GM13976 (cell line): ENCODE data around the gene TADA2B.
A peak's percentile ranks its signal among the peaks of the same experiment; 100 is the strongest.
"Not testable (repeated sequence)": the region's sequence is repeated elsewhere in the genome, so short reads cannot be mapped to it uniquely, and the experiment has no call there.

ENCODE experiments used
- DNase-seq: peaks from one replicate; pipeline ENCODE4 v3.0.0; 2012; ENCODE audit warnings: low spot score
- in situ Hi-C: fragments of 300-500 bp; cut with MboI; formaldehyde crosslinking; loops from one replicate; pipeline ENCODE4 v1.12.0; 2022; ENCODE audit warnings: low sequenced_read_pairs, mixed read lengths, inconsistent platforms; ENCODE audit not compliant: unreplicated experiment
- TF ChIP-seq, protein P1 (sequence below): IDR thresholded peaks from 2 replicates; pipeline ENCODE4 v1.5.1; 2012; ENCODE audit warnings: borderline replicate concordance, mild to moderate bottlenecking; ENCODE audit not compliant: insufficient read depth; ENCODE audit errors: extremely low read depth, missing control alignments, control extremely low read depth

The TADA2B gene

DNA sequence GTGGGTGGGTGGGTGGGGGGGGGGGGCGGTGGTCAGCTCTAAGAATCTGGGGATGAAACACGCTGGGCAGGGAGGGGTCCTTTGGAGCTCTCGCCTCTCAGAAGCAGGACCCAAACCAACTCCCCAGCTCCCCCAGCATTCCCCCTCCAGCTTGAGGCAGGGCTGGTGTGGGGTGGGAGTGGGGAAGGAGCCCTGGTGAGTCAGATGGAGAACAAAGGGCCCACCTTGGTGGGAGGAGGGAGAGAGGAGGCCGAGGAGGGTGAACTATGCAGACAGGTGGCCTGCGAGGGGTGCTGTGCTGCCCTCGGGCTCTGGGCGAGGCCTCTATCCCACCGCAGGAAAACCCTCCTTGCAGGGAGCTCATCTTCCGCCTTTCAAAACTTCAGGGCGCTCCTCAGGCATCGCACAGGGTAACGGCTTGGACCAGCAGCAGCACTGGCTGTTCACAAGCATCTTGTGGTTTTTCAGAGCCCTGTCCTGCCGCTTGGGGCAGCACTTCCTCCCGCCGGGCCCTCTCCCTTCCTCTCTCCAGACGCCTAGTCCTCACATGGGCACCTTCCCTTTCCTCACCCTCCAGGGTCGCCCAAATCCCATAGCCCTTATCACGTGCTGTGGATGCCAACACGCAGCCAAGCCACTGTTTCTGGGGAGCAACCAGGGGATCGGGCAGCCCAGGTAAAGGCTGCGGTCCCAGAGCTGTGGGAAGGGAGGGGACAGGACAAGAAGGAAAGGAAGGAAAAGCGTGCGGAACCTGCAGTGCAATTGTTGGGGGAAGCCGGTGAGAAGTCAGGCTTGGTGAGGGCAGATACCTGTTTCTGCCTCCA lies 58.7 kb downstream of the TADA2B start:
- in situ Hi-C loops, result no loop called here
- DNase-seq, result peak; percentile 83
- TF ChIP-seq, protein P1, sequence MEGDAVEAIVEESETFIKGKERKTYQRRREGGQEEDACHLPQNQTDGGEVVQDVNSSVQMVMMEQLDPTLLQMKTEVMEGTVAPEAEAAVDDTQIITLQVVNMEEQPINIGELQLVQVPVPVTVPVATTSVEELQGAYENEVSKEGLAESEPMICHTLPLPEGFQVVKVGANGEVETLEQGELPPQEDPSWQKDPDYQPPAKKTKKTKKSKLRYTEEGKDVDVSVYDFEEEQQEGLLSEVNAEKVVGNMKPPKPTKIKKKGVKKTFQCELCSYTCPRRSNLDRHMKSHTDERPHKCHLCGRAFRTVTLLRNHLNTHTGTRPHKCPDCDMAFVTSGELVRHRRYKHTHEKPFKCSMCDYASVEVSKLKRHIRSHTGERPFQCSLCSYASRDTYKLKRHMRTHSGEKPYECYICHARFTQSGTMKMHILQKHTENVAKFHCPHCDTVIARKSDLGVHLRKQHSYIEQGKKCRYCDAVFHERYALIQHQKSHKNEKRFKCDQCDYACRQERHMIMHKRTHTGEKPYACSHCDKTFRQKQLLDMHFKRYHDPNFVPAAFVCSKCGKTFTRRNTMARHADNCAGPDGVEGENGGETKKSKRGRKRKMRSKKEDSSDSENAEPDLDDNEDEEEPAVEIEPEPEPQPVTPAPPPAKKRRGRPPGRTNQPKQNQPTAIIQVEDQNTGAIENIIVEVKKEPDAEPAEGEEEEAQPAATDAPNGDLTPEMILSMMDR, result peak; percentile 77

DNA sequence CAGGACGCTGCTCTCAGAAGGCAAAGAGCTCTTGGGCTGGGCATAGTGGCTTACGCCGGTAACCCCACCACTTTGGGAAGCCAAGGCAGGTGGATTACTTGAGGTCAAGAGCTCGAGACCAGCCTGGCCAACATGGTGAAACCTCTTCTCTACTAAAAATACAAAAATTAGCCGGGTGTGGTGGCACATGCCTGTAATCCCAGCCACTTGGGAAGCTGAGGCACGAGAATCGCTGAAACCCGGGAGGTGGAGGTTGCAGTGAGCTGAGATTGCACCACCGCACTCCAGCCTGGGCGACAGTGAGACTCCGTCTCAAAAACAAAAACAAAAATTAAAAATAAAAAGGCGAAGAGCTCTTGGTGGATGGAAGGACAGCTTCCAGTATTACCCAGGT lies 59.3 kb downstream of the TADA2B start:
- DNase-seq, in situ Hi-C loops: not testable (repeated sequence)

DNA sequence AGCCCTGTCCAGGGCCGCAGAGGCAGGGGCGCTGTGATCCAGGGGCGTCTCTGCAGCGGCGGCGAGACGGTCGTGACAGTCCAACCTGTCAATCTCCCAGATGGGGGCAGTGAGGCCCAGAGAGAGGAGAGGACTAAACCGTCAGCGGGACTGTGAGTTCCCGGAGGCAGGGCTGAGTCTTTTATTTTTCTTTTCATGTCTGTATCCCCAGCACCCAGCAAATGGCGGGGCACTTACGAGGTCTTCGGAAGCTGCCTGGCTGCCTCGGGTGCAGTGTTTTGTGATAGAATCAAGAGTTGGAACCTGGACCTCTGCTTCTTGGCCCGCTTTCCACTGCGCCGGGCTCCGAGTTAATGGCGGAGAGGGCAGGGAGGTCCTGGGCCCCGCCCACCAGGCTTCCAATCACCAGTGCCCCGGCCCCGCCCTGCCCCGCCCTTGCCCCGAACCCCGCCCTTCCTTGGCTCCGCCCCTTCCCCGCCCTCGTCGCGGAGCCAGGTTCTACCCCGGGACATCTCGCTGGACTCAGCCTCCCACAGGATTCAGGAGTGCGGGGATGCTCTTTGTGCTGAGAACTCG lies 59.9 kb downstream of the TADA2B start:
- in situ Hi-C loops, result no loop called here
- TF ChIP-seq, protein P1, result no peak
- DNase-seq, result peak; percentile 99

DNA sequence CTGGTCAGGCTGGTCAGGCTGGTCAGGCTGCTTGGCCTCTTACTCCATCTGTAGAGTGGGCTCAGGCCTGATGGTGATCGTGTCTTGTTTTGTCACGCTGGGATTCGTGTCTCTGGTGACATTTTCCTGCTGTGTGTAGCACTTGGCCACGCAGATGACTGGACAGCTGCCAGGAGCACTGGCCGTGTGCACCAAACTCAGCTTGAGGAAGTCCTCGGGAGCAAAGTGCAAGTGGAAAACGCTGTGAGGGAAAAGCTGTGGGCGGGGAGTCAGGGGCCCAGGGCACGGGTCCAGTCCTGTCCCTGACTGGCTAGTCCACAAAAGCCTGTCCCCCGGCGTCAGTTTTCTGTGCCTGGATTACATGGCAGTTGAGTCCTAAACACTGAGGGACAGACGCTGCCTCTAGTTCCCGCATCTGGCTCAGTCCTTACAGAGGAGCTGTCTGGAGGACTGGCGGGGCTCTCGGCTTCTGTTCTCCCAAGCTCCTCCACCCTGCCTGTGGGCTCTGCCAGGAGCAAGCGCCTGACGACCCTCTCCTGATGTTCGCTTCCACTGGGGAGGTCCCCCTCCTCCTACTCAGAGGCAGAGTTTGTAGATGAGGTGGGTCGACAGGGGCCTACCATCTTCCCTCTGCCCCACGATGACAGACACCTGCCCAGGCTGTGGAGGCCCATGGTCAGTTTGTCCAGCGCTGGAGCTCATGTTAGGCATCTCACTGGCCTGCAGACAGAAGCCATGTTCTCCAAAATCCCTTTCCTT lies 60.6 kb downstream of the TADA2B start:
- in situ Hi-C loops, result no loop called here
- DNase-seq, result peak; percentile 27
- TF ChIP-seq, protein P1, result no peak

GRCh38 chr4:7104366-7105031 lies 61.3 kb downstream of the TADA2B start:
- in situ Hi-C loops, result no loop called here
- TF ChIP-seq, protein P1, result no peak

DNA sequence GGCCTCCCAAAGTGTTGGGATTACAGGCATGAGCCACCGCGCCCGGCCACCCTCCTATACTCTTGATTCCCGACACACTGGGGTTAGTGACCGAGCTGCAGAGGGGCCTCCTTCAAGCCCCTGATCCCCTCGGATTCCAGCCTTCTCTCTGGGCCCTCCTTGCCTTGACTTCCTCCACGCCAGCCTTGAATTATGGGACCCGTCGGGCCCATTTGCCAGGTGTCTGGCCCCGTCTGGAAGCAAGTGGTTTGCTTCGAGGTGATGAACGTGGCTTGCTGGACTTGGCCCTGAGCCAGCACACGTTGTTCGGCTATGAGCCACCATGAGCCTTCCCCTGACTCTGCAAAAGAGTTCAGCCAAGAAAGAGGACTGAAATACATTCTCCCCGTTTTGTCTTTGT lies 62.1 kb downstream of the TADA2B start:
- no peak for DNase-seq
- in situ Hi-C loops, result no loop called here
- TF ChIP-seq, protein P1, result no peak

More at GRCh38 chr4:7104366-7105031, 61.3 kb downstream of the TADA2B start:
- peak; percentile 32 for DNase-seq
